Hematopoietic multipotent progenitor cell treated with erythropoietin and hydrocortisone succinate and interleukin-3 and kit ligand, for 8 days (in vitro differentiated cells): ENCODE data around the gene KRT81.
"Not testable (repeated sequence)": the region's sequence is repeated elsewhere in the genome, so short reads cannot be mapped to it uniquely, and the experiment has no call there.

Experiments used
- DNase-seq: peaks from one replicate; pipeline ENCODE4 v3.0.0-alpha.2; 2015

Gene KRT81

DNA sequence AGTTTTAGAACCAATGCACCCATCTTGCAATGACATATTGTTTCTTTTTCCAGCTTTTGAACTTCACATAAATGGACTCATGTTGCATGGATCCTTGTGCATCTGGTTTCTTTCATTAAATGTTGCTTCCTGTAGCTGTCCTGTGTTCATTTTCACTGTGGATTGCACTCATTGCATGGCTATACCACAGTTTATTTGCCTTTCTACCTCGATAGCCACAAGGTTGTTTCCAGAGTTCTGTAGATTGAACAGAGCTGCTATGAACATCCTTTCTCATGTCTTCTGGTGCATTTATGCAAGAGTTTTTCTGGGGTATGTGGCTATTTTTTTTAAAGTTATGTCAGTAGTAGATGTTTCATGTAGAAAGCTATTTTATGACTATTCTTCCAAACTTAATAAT lies 3.5 kb upstream of the KRT81 start:
- DNase-seq = no peak

GRCh38 chr12:52293926-52294325 lies 2.6 kb upstream of the KRT81 start:
- no peak for DNase-seq

DNA sequence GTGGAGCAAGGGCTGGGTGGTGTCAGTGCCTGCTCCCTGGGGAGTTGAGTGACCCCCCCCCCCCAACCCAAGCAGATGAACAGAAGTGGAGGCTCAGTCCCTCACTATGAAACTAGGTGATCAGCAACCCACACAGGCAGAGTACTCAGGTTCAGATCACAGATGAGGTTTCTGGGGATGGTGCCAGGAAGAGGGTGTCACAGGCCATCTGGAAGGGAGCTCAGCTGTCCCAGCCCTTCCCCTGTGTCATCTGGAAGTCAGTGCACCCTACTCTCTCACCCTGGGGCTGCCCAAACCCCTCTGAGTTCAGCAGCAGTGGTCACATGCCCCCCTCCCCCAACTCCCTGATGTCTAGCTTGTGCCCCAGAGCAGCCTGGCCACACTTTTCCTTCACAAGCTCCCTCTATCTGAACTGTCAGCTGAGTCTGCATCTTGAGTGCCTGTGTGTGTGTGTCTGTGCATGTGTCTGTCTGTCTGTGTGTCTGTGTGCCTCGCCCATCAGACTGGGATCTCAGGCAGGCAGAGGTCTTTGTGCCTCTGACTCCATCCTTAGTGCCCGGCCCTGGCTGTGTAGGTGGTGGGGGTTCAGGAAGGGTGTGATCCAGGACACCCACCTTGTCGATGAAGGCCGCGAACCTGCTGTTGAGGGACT lies 725 bp downstream of the KRT81 start:
- not testable (repeated sequence) for DNase-seq

DNA sequence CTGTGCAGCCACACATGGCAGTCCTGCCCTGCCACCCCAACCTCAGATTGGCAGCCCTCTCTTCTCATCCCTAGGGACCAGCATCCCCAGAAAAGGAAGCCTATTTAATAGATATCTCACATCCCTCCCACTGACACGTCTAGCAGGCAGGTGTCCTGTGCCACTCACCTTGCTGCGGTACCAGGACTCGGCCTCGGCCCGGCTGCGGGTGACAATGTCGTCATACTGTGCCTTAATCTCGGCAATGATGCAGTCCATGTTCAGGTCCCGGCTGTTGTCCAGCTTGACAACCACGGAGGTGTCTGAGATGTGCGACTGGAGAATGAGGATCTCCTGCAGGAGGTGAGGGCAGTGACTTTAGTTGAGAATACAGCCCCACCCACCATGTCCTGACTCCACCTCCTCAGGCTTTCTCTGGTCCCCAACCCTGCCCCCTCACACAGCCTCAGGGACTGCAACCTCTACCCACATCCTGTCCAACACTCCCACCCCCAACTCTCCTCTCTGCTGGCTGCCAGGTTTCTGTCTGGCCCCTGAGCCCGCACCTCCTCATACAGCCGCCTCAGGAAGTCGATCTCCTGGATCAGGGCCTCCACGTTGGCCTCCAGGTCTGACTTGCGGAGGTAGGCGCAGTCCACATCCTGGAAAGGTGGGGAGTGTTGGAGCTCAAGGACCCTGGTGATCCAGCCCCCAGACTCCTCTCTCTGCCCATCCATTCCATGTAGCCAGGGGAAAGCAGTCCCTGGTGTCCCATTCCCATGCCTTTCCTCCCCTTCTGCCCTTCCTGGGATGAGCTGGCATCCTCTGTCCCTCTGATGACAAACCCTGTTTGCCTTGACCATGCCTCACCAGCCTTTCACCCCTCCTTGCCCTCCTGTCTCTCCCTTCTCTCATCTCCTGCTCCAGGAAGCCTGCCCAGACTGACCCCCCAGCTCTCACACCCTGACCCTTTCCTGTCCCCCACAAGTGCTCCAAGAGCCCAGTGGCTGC lies 3.2 kb downstream of the KRT81 start:
- not testable (repeated sequence) for DNase-seq

- DNase-seq = not testable (repeated sequence)
Measured at GRCh38 chr12:52286857-52287785, 4.2 kb downstream of the KRT81 start.

GRCh38 chr12:52285851-52286530 lies 5.3 kb downstream of the KRT81 start:
- DNase-seq = no peak

DNA sequence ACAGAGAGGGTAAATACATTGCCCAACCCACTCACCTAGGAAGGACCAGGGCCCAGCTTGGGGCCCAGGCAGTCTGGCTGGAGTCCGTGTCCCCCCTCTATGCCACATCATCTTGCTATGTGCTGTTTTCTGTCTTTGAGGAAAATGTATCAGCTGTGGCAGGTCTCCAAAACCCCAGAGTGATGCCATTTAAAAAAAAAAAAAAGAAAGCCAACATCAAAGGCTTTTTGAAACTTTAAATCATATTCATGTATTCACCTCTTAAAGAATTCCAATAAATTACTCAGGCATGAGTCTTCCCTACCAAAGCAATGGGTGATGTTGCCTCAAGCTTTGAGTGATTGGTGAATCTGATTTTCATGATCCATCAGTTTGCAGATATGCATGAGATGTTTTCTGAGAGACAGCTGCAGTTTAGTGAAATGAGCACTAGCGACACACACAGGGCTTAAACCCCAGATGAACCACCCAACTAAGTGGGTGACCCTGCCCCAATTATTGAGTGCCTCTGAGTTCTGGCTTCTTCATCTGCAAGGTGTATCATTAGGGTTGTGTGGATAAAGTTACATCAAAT lies 6.1 kb downstream of the KRT81 start:
- DNase-seq = no peak

DNA sequence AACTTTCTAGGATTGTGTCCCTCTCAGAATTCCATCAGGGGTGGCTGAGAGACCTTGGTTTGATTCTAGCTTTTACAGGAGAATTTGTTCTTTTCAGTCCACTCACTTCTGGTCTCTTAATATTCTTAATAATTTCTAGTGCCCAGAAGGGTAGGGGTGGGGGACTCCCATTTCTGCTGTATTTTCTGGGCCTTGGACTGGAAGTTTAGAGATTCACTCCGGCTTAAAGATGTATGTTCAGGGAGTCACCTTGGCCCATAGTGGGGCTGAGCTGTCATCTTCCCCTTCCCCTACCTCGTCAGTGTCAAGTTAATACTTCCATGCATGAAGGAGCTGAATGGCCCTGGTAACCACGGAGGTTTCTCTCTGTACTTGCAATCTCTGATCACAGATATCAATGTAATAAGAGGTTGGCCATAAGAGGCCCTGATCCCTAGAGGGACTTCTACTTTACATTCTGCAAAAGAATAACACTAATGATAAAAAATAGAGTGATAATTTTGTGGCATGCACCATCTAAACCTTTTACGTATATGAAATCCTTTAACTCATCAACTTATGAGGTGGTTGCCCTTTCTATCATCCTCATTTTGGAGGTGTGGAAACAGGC lies 6.7 kb downstream of the KRT81 start:
- no peak for DNase-seq

DNA sequence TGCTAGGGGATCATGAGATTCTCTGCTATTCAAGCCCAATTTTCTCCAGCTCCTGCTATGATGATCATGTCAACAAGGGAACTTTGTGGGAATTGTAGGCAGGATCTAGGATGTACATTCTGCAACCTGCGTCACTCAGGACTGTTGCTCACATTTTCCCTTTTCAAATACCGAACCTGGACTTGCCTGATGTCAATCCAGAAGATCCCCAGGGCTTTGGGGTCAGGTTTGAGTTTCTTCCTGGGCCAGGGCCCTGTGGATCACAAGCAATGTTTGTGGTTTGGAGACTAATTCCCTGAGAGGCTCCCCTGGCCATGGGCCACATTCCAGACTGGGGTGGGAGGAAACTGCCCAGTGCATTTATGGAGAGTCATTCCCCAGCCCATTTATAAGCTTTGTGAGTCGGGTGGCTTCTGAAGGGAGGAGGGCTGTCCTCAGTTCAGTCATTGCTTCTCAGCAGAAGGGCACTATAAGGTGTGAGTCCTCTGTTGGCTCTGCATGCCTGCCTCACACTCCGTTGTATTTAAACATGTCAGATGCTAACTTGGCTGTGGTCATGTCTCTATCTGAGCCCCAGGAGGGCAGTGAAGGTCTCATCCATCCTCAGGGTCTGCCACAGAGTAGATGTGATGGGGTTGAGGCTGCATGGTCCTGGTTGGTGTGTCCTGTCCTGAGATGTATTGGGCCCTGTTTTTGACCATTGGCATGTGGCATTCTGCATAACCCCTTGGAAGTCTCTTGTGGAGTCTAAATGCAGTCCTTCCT lies 10.4 kb downstream of the KRT81 start:
- DNase-seq = no peak

GRCh38 chr12:52280319-52280795 lies 11.0 kb downstream of the KRT81 start:
- no peak for DNase-seq

DNA sequence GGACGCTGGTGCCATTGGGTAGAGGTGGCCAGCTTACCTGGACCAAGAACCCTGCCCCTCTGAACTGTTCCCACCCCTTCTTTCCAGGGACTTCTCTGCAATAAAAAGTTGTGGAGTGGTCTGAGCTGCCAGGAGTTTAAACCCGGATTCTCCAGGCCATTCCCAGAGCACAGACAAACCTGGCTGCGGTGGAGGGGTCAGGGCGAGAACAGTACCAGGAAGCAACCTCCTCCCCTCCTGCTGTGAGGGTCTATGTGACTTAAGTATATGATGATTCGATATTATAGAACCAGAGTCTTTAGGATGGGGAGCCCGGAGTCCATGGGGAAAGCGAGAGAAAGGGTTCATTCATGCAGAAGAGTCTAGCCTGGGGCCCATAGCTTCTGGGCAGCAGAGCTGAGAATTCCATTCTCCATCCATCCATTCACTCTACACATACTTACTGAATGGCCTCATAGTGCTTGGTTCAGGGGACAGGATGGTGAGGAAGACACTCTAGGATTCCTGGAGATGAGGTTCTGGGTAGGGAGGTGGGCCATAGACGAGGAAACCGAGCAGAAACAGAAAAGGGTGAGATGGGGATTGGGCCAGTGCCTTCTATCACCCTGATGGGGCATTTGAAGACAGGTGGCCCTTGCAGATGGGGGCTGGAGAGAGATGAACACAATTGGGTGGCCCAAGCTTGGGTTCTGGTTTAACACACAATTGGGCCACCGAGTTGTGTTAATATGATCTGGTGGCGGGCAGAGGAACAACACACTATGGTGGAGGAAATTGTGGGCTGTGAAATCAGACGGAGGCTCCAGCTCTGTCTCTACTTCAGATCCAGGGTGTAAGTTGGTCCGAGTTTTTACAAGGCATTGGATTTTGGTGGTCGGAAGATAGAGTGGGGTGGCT lies 11.7 kb downstream of the KRT81 start:
- DNase-seq = no peak

- peak; percentile 49 for DNase-seq
Measured at GRCh38 chr12:52278575-52279421, 12.5 kb downstream of the KRT81 start.

DNA sequence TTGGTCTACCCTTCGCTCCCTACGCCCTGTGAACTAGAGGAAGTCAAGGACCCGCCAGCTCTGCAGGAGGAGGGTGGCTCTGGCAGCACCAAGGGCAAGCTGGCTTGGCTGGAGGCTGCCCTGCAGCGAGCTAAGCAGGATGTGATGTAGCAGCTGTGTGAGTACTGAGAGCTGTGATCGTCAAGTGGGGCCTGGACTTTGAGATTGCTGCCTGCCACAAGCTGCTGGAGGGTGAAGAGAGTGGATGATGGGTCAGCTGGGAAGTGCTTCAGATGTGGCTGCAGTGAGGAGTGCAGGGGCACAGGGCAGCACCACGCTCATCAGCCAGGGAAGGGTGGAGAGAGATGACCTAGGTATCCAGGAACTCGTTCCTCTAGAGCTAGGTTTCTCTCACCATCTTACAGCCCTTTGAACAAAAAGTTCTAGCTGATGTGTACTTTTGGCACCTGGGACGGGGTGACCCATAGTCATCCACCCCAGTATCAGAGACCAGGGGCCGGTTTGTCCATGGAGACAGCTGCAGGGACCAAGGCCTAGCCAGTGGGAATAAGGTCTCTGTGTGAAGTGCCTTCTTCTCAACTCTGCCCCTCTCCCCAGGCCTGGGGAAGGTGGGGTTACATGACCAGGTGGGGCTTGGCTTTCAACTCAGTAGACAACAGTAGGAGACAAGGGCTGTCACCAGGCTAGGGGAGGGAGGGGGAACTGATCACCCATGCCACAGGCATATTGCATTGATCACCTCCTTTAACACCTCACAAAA lies 13.7 kb downstream of the KRT81 start:
- no peak for DNase-seq

GRCh38 chr12:52275686-52276085 lies 15.6 kb downstream of the KRT81 start:
- no peak for DNase-seq

GRCh38 chr12:52274521-52275120 lies 16.7 kb downstream of the KRT81 start, which contains the start of gene KRT86:
Gene KRT86 (plus strand): TSS chr12:52274645. CDS start chr12:52301917, 27,272 bp downstream.
- no peak for DNase-seq

- no peak for DNase-seq
Measured at GRCh38 chr12:52271158-52271557, 20.2 kb downstream of the KRT81 start.

- DNase-seq = no peak
Measured at GRCh38 chr12:52270541-52271070, 20.7 kb downstream of the KRT81 start.
